A204.1 (cell line): ENCODE results near the gene XIRP2.
"Not testable (repeated sequence)": the region's sequence is repeated elsewhere in the genome, so short reads cannot be mapped to it uniquely, and the experiment has no call there.

Experiments
- FAIRE-seq: peaks from 2 replicates; lab custom pipeline; 2012; peaks lifted over from hg19 to GRCh38; lab: Jason Lieb, UNC

The XIRP2 gene

DNA sequence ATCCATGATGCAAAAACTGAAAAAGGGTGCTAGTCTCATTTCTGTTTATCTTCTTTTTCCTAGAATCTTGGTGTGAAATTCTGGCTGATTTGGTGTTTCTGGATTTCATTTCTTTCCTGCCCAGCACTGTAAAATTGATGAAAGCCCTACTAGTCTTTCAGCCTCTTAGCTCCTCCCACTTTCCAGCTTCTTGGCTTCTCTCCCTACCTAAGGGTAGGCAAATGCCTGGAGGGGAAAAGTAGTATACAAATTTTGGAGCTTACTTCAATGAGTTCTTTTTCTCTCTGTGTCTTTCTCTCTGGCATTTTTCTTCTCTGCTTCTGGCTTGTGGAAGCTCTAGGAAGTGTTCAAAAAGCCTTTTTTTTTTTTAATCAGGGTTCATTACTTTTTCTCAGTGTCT lies 160.5 kb downstream of the XIRP2 start:
- no peak for FAIRE-seq

DNA sequence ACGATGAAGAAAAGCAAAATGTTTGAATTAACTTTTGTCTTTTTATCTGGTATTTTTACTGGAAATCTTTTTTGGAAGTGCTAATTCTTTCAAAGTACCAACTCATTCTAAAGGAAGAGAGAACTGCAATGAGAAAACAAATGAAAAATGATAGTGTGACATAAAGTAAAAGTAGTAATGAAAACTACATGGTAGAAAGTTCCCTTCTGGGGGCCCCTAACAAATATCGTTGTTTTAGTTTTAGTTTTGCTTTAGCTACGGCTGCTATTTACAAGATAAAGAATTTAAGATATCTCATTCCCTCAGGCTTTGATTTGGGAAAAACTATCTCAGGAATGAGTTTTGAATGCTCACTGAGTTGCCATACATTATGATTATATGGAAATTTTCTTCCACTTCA lies 161.4 kb downstream of the XIRP2 start:
- no peak for FAIRE-seq

DNA sequence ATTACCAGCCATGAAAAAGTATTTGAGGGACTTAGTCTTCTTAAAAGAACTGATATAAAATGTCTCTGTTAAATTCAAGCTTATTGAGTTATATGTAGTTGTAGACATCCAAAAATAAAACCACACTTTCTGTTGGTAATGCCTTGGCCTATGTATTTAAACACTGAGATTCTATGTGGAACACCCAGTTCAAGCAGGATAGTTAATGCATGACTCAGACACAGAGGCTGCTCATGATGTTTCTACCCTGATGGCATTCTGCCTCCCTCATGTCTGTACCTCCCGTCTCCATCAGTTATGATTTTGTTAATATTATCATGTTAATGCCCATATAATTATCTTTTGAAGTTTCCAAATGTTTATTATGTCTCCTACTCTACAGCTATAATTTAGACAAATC lies 164.5 kb downstream of the XIRP2 start:
- FAIRE-seq: no peak

DNA sequence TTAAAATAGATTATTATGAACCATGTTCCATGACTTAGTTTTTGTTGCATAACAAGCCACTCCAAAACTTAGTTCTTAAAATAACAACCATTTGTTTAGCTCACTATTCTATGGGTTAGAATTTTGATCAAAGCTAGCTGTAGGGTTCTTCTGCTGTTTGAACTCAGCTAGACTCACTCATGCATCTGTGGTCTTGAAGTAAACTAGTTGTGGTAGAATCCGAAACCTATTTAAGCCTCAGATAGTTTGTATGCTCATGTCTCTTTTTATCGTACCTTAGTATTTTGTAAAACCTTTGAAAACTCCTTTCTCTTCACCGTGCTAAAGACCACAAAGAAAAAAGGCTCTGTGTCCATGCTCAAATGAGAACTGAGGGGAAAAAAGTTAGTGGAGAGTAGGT lies 166.6 kb downstream of the XIRP2 start:
- no peak for FAIRE-seq

DNA sequence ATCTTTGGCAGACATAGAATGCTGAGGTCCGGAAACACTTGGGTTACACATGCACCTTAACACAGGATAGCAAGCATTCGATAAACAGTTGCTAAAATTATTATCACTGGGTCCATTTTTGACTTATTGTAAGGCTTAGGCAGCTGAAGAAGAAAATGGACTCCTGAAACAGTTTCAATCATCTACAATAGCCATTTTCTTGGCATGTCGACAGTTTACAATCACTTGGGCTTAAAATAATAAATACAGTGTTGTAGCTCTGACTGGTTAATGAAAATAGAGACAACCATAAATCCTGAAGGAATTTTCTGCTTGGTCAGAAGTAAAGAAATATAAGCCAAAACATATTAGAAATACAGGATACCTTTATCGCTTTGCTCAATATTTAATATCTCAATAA lies 169.2 kb downstream of the XIRP2 start:
- FAIRE-seq: no peak

DNA sequence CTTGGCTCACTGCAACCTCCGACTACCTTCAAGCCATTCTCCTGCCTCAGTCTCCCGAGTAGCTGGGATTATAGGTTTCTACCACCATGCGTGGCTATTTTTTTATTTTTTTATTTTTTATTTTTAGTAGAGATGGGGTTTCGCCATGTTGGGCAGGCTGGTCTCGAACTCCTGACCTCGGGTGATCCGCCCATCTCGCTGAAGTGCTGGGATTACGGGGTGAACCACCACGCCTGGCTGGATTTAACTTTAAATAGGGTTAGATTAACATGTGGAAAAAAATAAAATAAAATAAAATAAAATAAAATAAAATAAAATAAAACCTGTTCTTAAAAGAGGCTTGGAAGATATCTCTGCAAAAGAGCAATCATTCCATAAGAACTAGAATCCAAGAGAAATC lies 170.9 kb downstream of the XIRP2 start:
- FAIRE-seq: no peak

DNA sequence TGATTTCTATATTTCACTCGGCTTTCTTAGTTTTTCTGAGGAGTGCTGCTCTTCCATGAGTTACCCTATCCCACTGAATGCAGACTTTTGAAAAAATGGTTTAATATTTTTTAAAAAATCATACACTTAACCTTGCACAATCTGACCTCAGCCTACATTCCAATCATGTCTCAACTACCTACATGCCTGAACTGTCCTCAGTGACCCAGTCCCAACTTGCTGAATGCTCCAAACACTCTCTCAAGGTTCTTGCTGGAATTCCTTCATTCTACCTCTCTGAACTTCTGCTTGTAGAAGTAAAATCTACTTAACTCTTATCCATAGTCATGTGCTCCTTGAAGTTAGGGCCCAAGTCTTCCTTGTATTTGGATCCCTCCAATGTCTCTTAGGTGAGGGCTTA lies 181.6 kb downstream of the XIRP2 start:
- no peak for FAIRE-seq

DNA sequence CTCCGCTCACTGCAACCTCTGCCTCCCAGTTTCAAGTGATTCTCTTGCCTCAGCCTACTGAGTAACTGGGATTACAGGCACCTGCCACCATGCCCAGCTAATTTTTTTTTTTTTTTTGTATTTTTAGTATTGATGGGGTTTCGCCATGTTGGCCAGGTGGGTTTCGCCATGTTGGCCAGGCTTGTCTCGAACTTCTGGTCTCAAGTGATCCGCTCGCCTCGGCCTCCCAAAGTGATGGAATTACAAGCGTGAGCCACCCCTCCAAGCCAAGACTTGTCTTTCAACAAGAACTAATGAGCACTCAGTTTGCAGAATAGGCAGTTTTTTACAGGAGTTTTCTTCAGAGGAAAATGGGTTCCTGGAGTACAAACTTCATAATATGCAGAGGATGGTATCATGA lies 187.4 kb downstream of the XIRP2 start:
- not testable (repeated sequence) for FAIRE-seq

DNA sequence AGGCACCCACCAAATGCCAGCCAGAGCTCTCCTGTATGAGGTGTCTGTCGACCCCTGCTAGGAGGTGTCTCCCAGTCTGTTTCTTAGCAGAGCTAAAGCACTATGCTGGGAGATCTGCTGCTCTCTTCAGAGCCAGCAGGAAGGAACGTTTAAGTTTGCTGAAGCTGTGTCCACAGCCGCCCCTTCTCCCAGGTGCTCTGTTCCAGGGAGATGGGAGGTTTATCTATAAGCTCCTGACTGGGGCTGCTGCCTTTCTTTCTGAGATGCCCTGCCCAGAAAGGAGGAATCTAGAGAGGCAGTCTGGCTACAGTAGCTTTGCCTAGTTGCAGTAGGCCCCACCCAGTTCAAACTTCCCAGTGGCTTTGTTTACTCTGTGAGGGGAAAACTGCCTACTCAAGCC lies 210.7 kb downstream of the XIRP2 start:
- not testable (repeated sequence) for FAIRE-seq

DNA sequence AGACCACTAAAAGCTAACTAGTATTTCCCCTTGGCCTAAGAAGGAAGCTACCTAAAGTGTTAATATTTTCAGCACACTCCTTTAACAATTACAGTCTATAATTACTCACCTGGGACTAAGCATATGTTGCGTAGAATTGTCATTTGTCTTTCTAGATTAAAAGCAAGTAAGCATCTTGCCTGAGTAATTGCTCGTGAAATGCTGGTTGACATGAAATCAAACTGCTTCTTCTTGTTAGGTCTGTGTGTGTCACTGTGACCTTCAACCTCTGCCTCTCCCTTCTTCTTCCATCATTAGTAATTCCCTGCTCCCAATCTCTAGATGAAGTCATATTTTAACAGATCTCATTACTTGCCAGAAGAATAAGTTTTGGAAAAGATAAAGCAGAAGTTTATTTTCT lies 212.2 kb downstream of the XIRP2 start:
- no peak for FAIRE-seq

DNA sequence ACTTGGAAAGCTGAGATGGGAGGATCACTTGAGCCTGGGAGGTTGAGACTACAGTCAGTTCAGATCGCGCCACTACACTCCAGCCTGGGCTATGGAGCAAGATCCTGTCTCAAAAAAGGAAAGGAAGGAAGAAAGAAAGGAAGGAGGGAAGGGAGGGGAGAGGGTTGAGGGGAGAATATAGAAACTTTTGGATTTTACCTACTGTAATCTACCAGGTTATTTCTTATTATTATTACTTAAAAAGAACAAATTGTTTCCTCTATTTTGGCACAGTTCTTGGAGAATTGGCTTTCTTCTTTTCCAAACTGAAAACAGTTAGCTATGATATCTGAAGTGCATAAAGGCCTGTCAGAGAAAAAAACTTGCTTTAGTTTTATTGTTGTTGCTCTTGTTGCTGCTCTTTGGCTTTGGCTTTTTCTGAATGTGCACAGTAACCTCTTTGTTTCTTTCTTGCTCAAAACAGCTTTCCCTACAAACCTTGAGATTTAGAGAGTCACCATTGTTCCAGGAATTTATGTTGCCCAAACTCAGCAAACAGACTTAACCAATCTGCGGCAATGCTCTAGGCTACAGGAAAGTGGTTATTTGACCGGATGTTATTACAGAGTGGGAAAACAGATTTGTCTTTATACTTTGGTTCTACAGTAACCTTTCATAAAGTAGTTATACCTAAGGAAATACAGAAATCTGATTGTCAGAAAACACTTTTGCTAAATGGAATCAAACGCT lies 214.9 kb downstream of the XIRP2 start:
- no peak for FAIRE-seq

DNA sequence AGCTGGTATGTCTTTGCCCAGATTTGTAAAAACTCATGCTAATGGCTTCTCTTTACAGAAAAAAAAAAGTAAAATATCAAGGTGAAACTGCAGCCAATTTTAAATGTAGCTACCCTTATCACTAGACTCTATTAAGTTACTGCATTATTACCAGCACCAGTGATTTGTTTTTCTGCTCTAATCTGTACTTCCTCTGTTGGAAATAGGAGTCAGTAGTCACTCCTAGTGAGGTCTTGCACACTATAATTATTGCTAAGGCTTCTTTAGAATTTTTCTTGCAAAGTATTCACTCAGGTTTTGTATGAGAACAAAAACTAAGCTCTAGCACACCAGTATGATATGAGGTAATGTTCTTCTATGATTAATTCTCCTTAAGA lies 215.5 kb downstream of the XIRP2 start:
- FAIRE-seq: no peak

DNA sequence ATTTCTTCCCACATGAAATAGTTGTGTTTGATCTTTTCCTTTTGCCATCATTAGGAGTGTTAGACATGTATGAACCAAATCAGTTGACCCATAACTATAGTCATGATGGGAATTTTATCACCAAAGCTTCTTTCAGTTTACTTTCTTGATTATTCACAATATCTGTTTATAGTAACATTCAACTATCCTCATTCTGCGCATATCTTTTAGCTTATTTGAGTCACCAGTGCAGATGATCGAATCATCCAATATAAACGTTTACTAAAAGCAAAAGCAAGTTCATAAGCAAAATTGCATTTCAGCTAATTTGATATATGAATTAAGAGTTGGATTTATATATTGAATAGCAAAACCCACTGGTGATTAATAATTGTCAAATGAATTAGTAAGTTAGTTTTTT lies 216.4 kb downstream of the XIRP2 start:
- no peak for FAIRE-seq

DNA sequence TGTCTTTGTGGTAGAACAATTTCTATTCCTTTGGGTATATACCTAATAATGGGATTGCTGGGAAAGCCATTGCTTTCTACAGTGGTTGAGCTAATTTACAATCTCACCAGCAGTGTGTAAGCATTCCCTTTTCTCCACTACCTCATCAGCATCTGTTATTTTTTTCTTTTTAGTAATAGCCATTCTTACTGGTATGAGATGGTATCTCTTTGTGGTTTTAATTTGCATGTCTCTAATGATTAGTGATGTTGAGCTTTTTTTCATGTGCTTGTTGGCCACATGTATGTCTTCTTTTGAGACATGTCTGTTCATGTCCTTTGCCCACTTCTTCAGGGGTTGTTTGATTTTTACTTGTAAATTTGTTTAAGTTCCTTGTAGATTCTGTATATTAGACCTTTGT lies 221.4 kb downstream of the XIRP2 start:
- not testable (repeated sequence) for FAIRE-seq

DNA sequence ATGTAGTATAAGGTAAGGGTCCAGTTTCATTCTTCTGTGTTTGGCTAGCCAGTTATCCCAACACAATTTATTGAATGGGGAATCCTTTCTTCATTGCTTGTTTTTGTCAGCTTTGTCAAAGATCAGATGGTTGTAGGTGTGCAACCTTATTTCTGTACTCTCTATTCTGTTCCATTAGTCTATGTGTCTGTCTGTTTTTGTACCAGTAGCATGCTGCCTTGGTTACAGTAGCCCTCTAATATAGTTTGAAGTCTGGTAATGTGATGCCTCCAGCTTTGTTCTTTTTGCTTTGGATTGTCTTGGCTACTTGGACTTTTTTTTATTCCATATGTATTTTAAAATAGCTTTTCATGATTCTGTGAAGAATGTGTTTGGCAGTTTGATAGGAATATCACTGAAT lies 222.1 kb downstream of the XIRP2 start:
- FAIRE-seq: no peak

DNA sequence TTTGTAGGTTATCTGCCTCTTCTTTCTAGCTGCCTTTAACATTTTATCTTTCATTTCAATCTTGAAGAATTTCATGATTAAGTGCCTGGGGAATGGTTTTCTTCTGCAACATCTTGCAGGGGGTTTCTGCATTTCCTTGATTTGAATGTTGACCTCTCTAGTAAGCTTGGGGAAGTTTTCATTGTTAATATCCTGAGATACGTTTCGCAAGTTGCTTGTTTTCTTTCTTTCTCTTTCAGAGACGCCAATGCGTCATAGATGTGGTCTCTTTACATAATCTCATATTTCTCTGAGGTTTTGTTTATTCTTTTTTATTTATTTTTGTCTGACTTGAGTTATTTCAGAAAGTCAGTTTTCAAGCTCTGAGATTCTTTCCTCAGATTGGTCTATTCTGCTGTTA lies 225.7 kb downstream of the XIRP2 start:
- FAIRE-seq: no peak

DNA sequence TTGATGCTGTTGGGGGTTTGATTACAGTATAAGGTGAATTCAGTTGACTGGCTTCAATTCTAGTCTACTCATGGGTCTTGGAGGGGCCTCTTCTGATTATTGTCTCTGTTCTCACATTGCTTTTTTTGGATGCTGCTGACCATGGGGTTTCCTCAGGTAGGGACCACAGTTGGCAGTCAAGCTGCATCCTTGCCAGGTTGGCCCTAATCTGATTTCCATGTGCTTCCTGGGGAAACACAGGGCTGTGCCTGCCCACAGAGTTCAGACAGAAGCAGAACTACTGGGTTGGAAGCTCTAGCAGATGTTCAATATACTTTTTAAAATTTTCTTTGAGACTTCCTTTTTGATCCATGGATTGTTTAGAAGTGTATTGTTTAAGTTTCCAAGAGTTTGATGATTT lies 227.3 kb downstream of the XIRP2 start:
- FAIRE-seq: no peak

DNA sequence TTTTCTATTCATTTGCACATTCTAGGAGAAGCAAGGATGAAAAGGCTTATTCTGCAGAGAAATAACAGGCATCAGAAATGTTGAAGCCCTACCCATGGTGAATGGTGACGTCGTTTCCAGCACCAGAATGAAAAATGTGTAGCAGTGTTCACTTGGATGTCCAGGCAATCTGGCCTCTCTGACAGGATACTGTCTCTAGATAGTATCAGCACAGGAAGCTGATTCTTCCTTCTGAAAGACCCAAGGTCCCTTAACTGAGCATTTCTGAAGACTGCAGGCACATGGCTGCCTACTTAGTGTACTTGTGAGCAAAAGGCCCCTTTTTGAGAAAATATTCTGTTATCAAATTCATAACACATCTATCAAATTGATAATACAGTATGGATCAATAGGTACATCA lies 234.1 kb downstream of the XIRP2 start:
- FAIRE-seq: no peak

DNA sequence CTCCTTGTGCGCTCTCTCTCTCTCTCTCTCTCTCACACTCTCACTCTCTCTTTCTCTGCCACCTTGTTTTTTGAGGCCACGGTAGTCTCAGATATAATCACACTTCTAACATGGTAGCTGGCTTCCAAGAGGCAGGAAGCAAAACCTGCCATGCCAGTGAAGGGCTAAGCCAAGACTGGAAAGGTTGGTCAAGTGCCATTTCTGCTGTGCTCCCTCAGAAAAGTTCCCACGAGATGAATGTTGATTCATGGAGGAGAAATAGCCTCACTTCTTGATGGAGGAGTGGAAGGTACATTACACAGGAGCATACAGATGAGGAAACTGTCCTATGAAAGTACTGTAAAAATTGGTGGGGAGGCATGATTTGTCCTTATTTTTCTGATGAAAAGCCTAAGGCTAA lies 237.9 kb downstream of the XIRP2 start:
- no peak for FAIRE-seq

DNA sequence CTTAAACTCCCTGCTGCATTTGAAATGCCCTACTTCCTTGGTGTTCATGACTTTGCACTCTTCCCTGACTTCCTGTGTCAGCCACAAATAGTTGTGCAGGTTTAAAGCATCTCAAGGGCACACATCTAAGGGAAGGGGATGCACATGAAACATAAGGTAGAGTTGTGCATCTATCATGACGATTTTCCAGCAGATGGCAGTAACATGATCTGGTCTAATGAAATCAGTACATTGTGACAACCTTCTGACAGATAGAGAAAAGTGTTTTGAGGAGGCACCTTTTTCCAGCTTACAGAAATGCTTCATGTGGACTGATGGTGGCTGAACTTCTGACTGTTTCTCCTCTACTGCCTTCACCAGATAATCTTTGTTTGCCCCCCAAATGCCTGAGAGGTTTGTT lies 238.9 kb downstream of the XIRP2 start:
- no peak for FAIRE-seq

DNA sequence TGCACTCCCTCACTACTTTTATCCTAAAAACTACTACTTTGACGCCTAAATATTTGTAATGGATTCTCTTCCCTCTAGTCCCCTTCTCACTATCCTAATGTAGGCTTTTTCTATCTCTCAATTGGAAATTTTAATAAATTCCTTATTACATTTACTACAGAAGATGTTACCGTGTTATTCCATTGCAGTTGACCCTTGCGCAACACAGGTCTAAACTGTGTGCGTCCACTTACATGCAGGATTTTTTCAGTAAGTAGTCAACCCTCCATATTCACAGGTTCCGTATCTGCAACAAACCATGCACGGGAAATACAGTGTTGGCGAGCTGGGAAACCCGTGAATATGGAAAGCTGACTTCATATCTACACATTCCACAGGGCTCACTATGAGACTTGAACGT lies 239.8 kb downstream of the XIRP2 start:
- no peak for FAIRE-seq

DNA sequence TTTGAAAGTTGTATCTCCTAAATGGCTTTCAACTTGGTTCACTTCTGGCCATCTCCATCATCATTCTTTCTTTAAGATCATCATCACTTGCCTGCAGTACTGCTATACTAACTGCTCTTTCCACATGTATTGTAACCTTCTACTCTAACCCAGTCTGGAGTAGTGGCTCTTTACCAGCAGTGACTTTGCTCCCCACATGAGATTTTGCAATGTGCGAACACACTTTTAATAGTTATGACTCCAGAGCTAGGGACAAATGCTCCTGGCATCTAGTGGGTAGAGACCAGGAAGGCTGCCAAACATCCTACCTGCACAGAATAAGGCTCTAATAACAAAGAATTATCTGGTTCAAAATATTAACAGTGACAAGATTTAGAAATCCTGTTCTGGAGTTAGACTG lies 243.8 kb downstream of the XIRP2 start:
- FAIRE-seq: no peak

DNA sequence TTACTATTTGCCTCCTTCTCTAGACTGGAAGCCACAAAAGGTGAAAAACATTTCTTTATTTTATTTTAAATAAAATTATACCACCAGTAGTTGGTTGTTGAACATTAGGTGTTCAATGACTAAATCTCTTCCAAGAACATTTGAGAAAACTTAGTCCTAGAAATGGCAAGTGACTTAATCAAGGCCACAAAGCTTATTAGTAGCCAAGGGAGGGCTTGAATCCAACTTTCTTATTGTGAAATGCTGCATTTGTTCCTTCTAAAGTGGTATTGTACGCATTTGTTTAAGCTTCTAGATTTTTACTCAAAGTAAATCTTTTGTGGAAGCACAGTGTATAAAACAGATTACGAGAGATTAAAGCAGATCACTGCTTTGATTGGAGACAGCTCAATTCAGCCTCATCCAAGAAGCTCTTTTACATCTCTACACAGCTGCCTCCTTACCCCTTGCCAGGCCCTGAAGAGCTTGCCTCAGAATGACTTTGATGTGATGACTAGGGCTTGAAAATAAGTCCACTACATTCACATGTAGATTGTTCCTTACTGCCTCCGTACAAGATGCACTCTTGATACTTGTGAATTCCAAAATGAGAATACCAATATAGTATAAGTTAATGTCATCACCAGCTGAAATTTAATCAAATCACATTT lies 244.8 kb downstream of the XIRP2 start:
- no peak for FAIRE-seq

DNA sequence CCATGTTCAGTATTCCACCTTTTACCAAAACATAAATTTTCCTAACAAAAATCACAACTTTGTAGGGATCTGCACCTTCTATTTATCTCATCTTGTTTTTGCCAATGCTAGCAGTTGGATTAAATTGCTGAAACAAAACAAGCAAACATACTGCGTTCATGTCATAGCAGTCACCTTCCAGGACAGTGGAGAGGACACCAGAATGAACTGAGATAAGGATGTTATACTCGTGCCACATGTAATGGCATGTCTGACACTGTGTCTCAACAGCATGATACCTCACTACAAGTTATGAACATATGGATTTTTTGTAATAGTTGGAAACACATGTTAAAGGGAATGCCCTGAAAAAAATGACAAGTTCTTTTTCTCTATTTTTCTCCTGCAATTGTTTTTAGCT lies 245.3 kb downstream of the XIRP2 start:
- no peak for FAIRE-seq
